ENCODE measurements around the gene FBXO42.
"Not testable (repeated sequence)": the region's sequence is repeated elsewhere in the genome, so short reads cannot be mapped to it uniquely, and the experiment has no call there.

Gene FBXO42

GRCh38 chr1:16354619-16355018, 2.3 kb upstream of the FBXO42 start:
- no peak overlapping the region for H3K4me3 Mint-ChIP-seq
- no peaks in the 10 kb centered on the region for H3K9me3 Mint-ChIP-seq
- peaks cover 19% of the 10 kb centered on the region for H3K4me1 Mint-ChIP-seq (ENCODE audit: low read depth)
- no peaks in the 10 kb centered on the region for H3K27me3 Mint-ChIP-seq (ENCODE audit: low read depth)
- no peak overlapping the region for H3K27ac Mint-ChIP-seq
- peaks cover 3% of the 10 kb centered on the region for H3K36me3 Mint-ChIP-seq (ENCODE audit: low read depth)

- no peaks in the 10 kb centered on the region for H3K9me3 Mint-ChIP-seq
- peak overlapping the region; percentile 87 for H3K27ac Mint-ChIP-seq
- H3K4me3 Mint-ChIP-seq, result peak overlapping the region; percentile 90
- H3K36me3 Mint-ChIP-seq (ENCODE audit: low read depth), result peaks cover 3% of the 10 kb centered on the region
- no peaks in the 10 kb centered on the region for H3K27me3 Mint-ChIP-seq (ENCODE audit: low read depth)
- peaks cover 20% of the 10 kb centered on the region for H3K4me1 Mint-ChIP-seq (ENCODE audit: low read depth)
Measured at GRCh38 chr1:16352842-16353535, 709 bp upstream of the FBXO42 start.

- peaks cover 3% of the 10 kb centered on the region for H3K36me3 Mint-ChIP-seq (ENCODE audit: low read depth)
- H3K9me3 Mint-ChIP-seq, result no peaks in the 10 kb centered on the region
- H3K27me3 Mint-ChIP-seq (ENCODE audit: low read depth), result no peaks in the 10 kb centered on the region
- H3K4me1 Mint-ChIP-seq (ENCODE audit: low read depth), result peaks cover 21% of the 10 kb centered on the region
- H3K4me3 Mint-ChIP-seq, result peak overlapping the region; percentile 90
- H3K27ac Mint-ChIP-seq, result peak overlapping the region; percentile 81
Measured at GRCh38 chr1:16351456-16351993, 755 bp downstream of the FBXO42 start.

GRCh38 chr1:16349847-16350406, 2.4 kb downstream of the FBXO42 start:
- Mint-ChIP-seq H3K9me3 (no peaks in the 10 kb centered on the region), H3K4me1 (ENCODE audit: low read depth) (peaks cover 21% of the 10 kb centered on the region), H3K36me3 (ENCODE audit: low read depth) (peaks cover 8% of the 10 kb centered on the region), H3K27me3 (ENCODE audit: low read depth) (no peaks in the 10 kb centered on the region), H3K4me3 (no peak overlapping the region), H3K27ac (no peak overlapping the region)

GRCh38 chr1:16348414-16349182, 3.7 kb downstream of the FBXO42 start:
- Mint-ChIP-seq H3K4me1 (ENCODE audit: low read depth) (peaks cover 21% of the 10 kb centered on the region), H3K27ac (no peak overlapping the region), H3K4me3 (no peak overlapping the region), H3K36me3 (ENCODE audit: low read depth) (peaks cover 8% of the 10 kb centered on the region), H3K9me3 (no peaks in the 10 kb centered on the region), H3K27me3 (ENCODE audit: low read depth) (no peaks in the 10 kb centered on the region)

GRCh38 chr1:16343276-16343675, 9.0 kb downstream of the FBXO42 start:
- not testable (repeated sequence) for H3K36me3 Mint-ChIP-seq (ENCODE audit: low read depth); H3K27ac Mint-ChIP-seq

GRCh38 chr1:16342331-16343062, 9.8 kb downstream of the FBXO42 start:
- no peak overlapping the region for H3K4me3 Mint-ChIP-seq

More at GRCh38 chr1:16343276-16343675, 9.0 kb downstream of the FBXO42 start:
- H3K9me3 Mint-ChIP-seq; H3K27me3 Mint-ChIP-seq (ENCODE audit: low read depth); H3K4me1 Mint-ChIP-seq (ENCODE audit: low read depth); H3K4me3 Mint-ChIP-seq: not testable (repeated sequence)

GRCh38 chr1:16340673-16341072, 11.6 kb downstream of the FBXO42 start:
- Mint-ChIP-seq H3K4me3 (no peak overlapping the region), H3K9me3 (no peaks in the 10 kb centered on the region)

More at GRCh38 chr1:16342331-16343062, 9.8 kb downstream of the FBXO42 start:
- peaks cover 2% of the 10 kb centered on the region for H3K4me1 Mint-ChIP-seq (ENCODE audit: low read depth)
- H3K27ac Mint-ChIP-seq, result no peak overlapping the region
- H3K9me3 Mint-ChIP-seq, result no peaks in the 10 kb centered on the region
- H3K36me3 Mint-ChIP-seq (ENCODE audit: low read depth), result peaks cover 8% of the 10 kb centered on the region
- H3K27me3 Mint-ChIP-seq (ENCODE audit: low read depth), result no peaks in the 10 kb centered on the region

GRCh38 chr1:16338961-16339360, 13.3 kb downstream of the FBXO42 start:
- Mint-ChIP-seq H3K27ac (no peak overlapping the region), H3K9me3 (no peaks in the 10 kb centered on the region), H3K36me3 (ENCODE audit: low read depth) (peaks cover 4% of the 10 kb centered on the region), H3K4me1 (ENCODE audit: low read depth) (peaks cover 10% of the 10 kb centered on the region), H3K27me3 (ENCODE audit: low read depth) (no peaks in the 10 kb centered on the region), H3K4me3 (no peak overlapping the region)

More at GRCh38 chr1:16340673-16341072, 11.6 kb downstream of the FBXO42 start:
- Mint-ChIP-seq H3K27me3 (ENCODE audit: low read depth) (no peaks in the 10 kb centered on the region), H3K27ac (no peak overlapping the region), H3K36me3 (ENCODE audit: low read depth) (peaks cover 3% of the 10 kb centered on the region), H3K4me1 (ENCODE audit: low read depth) (peaks cover 4% of the 10 kb centered on the region)

GRCh38 chr1:16334655-16335340, 17.5 kb downstream of the FBXO42 start:
- Mint-ChIP-seq H3K4me1 (ENCODE audit: low read depth) (peaks cover 10% of the 10 kb centered on the region), H3K27me3 (ENCODE audit: low read depth) (no peaks in the 10 kb centered on the region), H3K4me3 (no peak overlapping the region), H3K36me3 (ENCODE audit: low read depth) (peaks cover 2% of the 10 kb centered on the region), H3K27ac (no peak overlapping the region), H3K9me3 (no peaks in the 10 kb centered on the region)

GRCh38 chr1:16326833-16327404, 25.4 kb downstream of the FBXO42 start:
- no peaks in the 10 kb centered on the region for H3K27me3 Mint-ChIP-seq (ENCODE audit: low read depth)
- H3K4me3 Mint-ChIP-seq, result no peak overlapping the region
- H3K27ac Mint-ChIP-seq, result no peak overlapping the region
- H3K36me3 Mint-ChIP-seq (ENCODE audit: low read depth), result peaks cover 6% of the 10 kb centered on the region
- H3K4me1 Mint-ChIP-seq (ENCODE audit: low read depth), result peaks cover 7% of the 10 kb centered on the region
- H3K9me3 Mint-ChIP-seq, result no peaks in the 10 kb centered on the region

GRCh38 chr1:16324456-16324890, 27.8 kb downstream of the FBXO42 start:
- no peak overlapping the region for H3K27ac Mint-ChIP-seq
- H3K4me1 Mint-ChIP-seq (ENCODE audit: low read depth), result peaks cover 7% of the 10 kb centered on the region
- no peaks in the 10 kb centered on the region for H3K9me3 Mint-ChIP-seq
- no peaks in the 10 kb centered on the region for H3K27me3 Mint-ChIP-seq (ENCODE audit: low read depth)
- H3K4me3 Mint-ChIP-seq, result no peak overlapping the region
- peaks cover 6% of the 10 kb centered on the region for H3K36me3 Mint-ChIP-seq (ENCODE audit: low read depth)

GRCh38 chr1:16321176-16321867, 31.0 kb downstream of the FBXO42 start:
- peaks cover 3% of the 10 kb centered on the region for H3K4me1 Mint-ChIP-seq (ENCODE audit: low read depth)
- H3K27ac Mint-ChIP-seq, result no peak overlapping the region
- H3K9me3 Mint-ChIP-seq, result no peaks in the 10 kb centered on the region
- peaks cover 2% of the 10 kb centered on the region for H3K36me3 Mint-ChIP-seq (ENCODE audit: low read depth)
- H3K4me3 Mint-ChIP-seq, result no peak overlapping the region
- no peaks in the 10 kb centered on the region for H3K27me3 Mint-ChIP-seq (ENCODE audit: low read depth)

Measured in T-helper 1 cell treated with Interleukin-12 subunit alpha and Interleukin-12 subunit beta and Interleukin-4 antibody, amounts not matched to agents 30 μg/mL and 1 μg/mL, for 36 hours (primary cell).